ENCODE data around the gene ADAT2. TPM values are rescaled to one million over a fixed set of nuclear protein-coding genes. Genes with fewer than 3 reads are reported as not detected.
A peak's percentile ranks its signal among the peaks of the same experiment; 100 is the strongest.
"Not testable (repeated sequence)": the region's sequence is repeated elsewhere in the genome, so short reads cannot be mapped to it uniquely, and the experiment has no call there.

The ADAT2 gene
- total RNA-seq: 5.5 and 7.0 TPM in 2 replicates
- polyA plus RNA-seq (2012): 2.9 TPM

- DNase-seq (ENCODE audit: low read depth): peak; percentile 94
Observed at GRCh38 chr6:143450453-143451371, at the start of gene ADAT2, which contains the start of gene PEX3. TSS of gene ADAT2 (minus strand) at chr6:143450695. CDS start at chr6:143450658, 37 bp downstream. TSS of gene PEX3 (plus strand) at chr6:143450805. CDS start at chr6:143451043, 238 bp downstream.

- DNase-seq (ENCODE audit: low read depth): no peak
Observed at GRCh38 chr6:143498428-143498827, 47.9 kb upstream of the ADAT2 start.

GRCh38 chr6:143496974-143497373, 46.5 kb upstream of the ADAT2 start:
- DNase-seq (ENCODE audit: low read depth): no peak

GRCh38 chr6:143490775-143491174, 40.3 kb upstream of the ADAT2 start:
- peak; percentile 34 for DNase-seq (ENCODE audit: low read depth)

GRCh38 chr6:143490244-143490643, 39.7 kb upstream of the ADAT2 start:
- no peak for DNase-seq (ENCODE audit: low read depth)

- no peak for DNase-seq (ENCODE audit: low read depth)
Observed at GRCh38 chr6:143486752-143487151, 36.3 kb upstream of the ADAT2 start.

- no peak for DNase-seq (ENCODE audit: low read depth)
Observed at GRCh38 chr6:143485967-143486366, 35.5 kb upstream of the ADAT2 start.

GRCh38 chr6:143482593-143482992, 32.1 kb upstream of the ADAT2 start:
- DNase-seq (ENCODE audit: low read depth): no peak

GRCh38 chr6:143478479-143479062, 28.1 kb upstream of the ADAT2 start:
- no peak for DNase-seq (ENCODE audit: low read depth)

- DNase-seq (ENCODE audit: low read depth): no peak
Observed at GRCh38 chr6:143476545-143476944, 26.1 kb upstream of the ADAT2 start.

- no peak for DNase-seq (ENCODE audit: low read depth)
Observed at GRCh38 chr6:143471822-143472221, 21.3 kb upstream of the ADAT2 start.

- not testable (repeated sequence) for DNase-seq (ENCODE audit: low read depth)
Observed at GRCh38 chr6:143468823-143469222, 18.3 kb upstream of the ADAT2 start.

GRCh38 chr6:143468026-143468425, 17.5 kb upstream of the ADAT2 start:
- no peak for DNase-seq (ENCODE audit: low read depth)

GRCh38 chr6:143465546-143465945, 15.1 kb upstream of the ADAT2 start:
- no peak for DNase-seq (ENCODE audit: low read depth)

- DNase-seq (ENCODE audit: low read depth): no peak
Observed at GRCh38 chr6:143457563-143458359, 7.3 kb upstream of the ADAT2 start.

GRCh38 chr6:143451531-143451930, 1.0 kb upstream of the ADAT2 start:
- DNase-seq (ENCODE audit: low read depth): no peak

- DNase-seq (ENCODE audit: low read depth): peak; percentile 59
Observed at GRCh38 chr6:143449714-143450452, 612 bp downstream of the ADAT2 start.

GRCh38 chr6:143449082-143449713, 1.3 kb downstream of the ADAT2 start:
- DNase-seq (ENCODE audit: low read depth): no peak

- DNase-seq (ENCODE audit: low read depth): not testable (repeated sequence)
Observed at GRCh38 chr6:143447865-143448264, 2.6 kb downstream of the ADAT2 start.

GRCh38 chr6:143443096-143443495, 7.4 kb downstream of the ADAT2 start:
- DNase-seq (ENCODE audit: low read depth): no peak

Data from myocyte (in vitro differentiated cells).